ENCODE results near the gene FKBP4.
A peak's percentile ranks its signal among the peaks of the same experiment; 100 is the strongest.

The FKBP4 gene

GRCh38 chr12:2775431-2775830, 19.3 kb upstream of the FKBP4 start:
- H3K4me3 ChIP-seq (ENCODE audit: low read depth, low read length) = no peak overlapping the region
- no peak for DNase-seq (ENCODE audit: low read depth)

- DNase-seq (ENCODE audit: low read depth) = no peak
- H3K4me3 ChIP-seq (ENCODE audit: low read depth, low read length) = no peak overlapping the region
Observed at GRCh38 chr12:2776129-2776806, 18.5 kb upstream of the FKBP4 start.

- H3K4me3 ChIP-seq (ENCODE audit: low read depth, low read length) = no peak overlapping the region
- DNase-seq (ENCODE audit: low read depth) = no peak
Observed at GRCh38 chr12:2779281-2779680, 15.5 kb upstream of the FKBP4 start.

- no peak for DNase-seq (ENCODE audit: low read depth)
Observed at GRCh38 chr12:2783936-2784600, 10.7 kb upstream of the FKBP4 start.

GRCh38 chr12:2785017-2785416, 9.8 kb upstream of the FKBP4 start:
- no peak for DNase-seq (ENCODE audit: low read depth)
- no peak overlapping the region for H3K4me3 ChIP-seq (ENCODE audit: low read depth, low read length)

More at GRCh38 chr12:2783936-2784600, 10.7 kb upstream of the FKBP4 start:
- peak overlapping the region; percentile 18 for H3K4me3 ChIP-seq (ENCODE audit: low read depth, low read length)

- no peak overlapping the region for H3K4me3 ChIP-seq (ENCODE audit: low read depth, low read length)
- DNase-seq (ENCODE audit: low read depth) = no peak
Observed at GRCh38 chr12:2791089-2791488, 3.7 kb upstream of the FKBP4 start.

- no peak overlapping the region for H3K4me3 ChIP-seq (ENCODE audit: low read depth, low read length)
- no peak for DNase-seq (ENCODE audit: low read depth)
Observed at GRCh38 chr12:2792671-2793500, 1.9 kb upstream of the FKBP4 start.

GRCh38 chr12:2793561-2793960, 1.2 kb upstream of the FKBP4 start:
- no peak overlapping the region for H3K4me3 ChIP-seq (ENCODE audit: low read depth, low read length)
- DNase-seq (ENCODE audit: low read depth) = no peak

GRCh38 chr12:2794191-2794735, 507 bp upstream of the FKBP4 start:
- H3K4me3 ChIP-seq (ENCODE audit: low read depth, low read length) = peak overlapping the region; percentile 81
- no peak for DNase-seq (ENCODE audit: low read depth)

GRCh38 chr12:2795291-2796186, 769 bp downstream of the FKBP4 start:
- no peak for DNase-seq (ENCODE audit: low read depth)
- peak overlapping the region; percentile 81 for H3K4me3 ChIP-seq (ENCODE audit: low read depth, low read length)

- peak overlapping the region; percentile 81 for H3K4me3 ChIP-seq (ENCODE audit: low read depth, low read length)
- no peak for DNase-seq (ENCODE audit: low read depth)
Observed at GRCh38 chr12:2796187-2796666, 1.5 kb downstream of the FKBP4 start.

- H3K4me3 ChIP-seq (ENCODE audit: low read depth, low read length) = no peak overlapping the region
- no peak for DNase-seq (ENCODE audit: low read depth)
Observed at GRCh38 chr12:2797721-2798418, 3.1 kb downstream of the FKBP4 start.

- H3K4me3 ChIP-seq (ENCODE audit: low read depth, low read length) = no peak overlapping the region
- no peak for DNase-seq (ENCODE audit: low read depth)
Observed at GRCh38 chr12:2800046-2800570, 5.3 kb downstream of the FKBP4 start.

- no peak overlapping the region for H3K4me3 ChIP-seq (ENCODE audit: low read depth, low read length)
- no peak for DNase-seq (ENCODE audit: low read depth)
Observed at GRCh38 chr12:2801044-2801783, 6.4 kb downstream of the FKBP4 start.

GRCh38 chr12:2803635-2804392, 9.0 kb downstream of the FKBP4 start:
- no peak for DNase-seq (ENCODE audit: low read depth)
- no peak overlapping the region for H3K4me3 ChIP-seq (ENCODE audit: low read depth, low read length)

- H3K4me3 ChIP-seq (ENCODE audit: low read depth, low read length) = no peak overlapping the region
- peak; percentile 62 for DNase-seq (ENCODE audit: low read depth)
Observed at GRCh38 chr12:2804393-2805142, 9.8 kb downstream of the FKBP4 start.
